ENCODE data around the gene ST3GAL6. TPM values are rescaled to one million over a fixed set of nuclear protein-coding genes. Genes with fewer than 3 reads are reported as not detected.

The ST3GAL6 gene
- total and polyA plus RNA-seq, 2 experiments from 2014 or later, result 9.6 to 16.1 TPM

GRCh38 chr3:98727638-98728037 lies 35.5 kb upstream of the ST3GAL6 start:
- WGBS (ENCODE audit: low lambda C conversion rate, missing lambda C conversion rate), result 77% methylated on average over 3 of the region's 3 CpGs
- Histone ChIP-seq H3K4me1 (ENCODE audit: insufficient read depth) (no peaks in the 10 kb centered on the region), H2AFZ (no peak overlapping the region)

GRCh38 chr3:98728672-98729071 lies 34.5 kb upstream of the ST3GAL6 start:
- TF ChIP-seq EZH2phosphoT487 (IDR thresholded peaks at IDR 0.05; ENCODE audit: low read depth, severe bottlenecking, unreplicated experiment), result no peak
- TF ChIP-seq CTCF (IDR thresholded peaks at IDR 0.05; ENCODE audit: poor library complexity), result no peak
- no peak for TF ChIP-seq EZH2 (IDR thresholded peaks at IDR 0.05; ENCODE audit: borderline replicate concordance)
- H4K20me1 ChIP-seq (ENCODE audit: insufficient read depth, poor library complexity, severe bottlenecking), result no peaks in the 10 kb centered on the region
- H3K9me3 ChIP-seq (ENCODE audit: low read depth), result no peaks in the 10 kb centered on the region
- H3K9me2 ChIP-seq (replicated peaks; ENCODE audit: insufficient read depth), result no peaks in the 10 kb centered on the region
- no peaks in the 10 kb centered on the region for H3K4me1 ChIP-seq (ENCODE audit: insufficient read depth)
- no peak overlapping the region for H3K4me2 ChIP-seq
- H3K36me3 ChIP-seq (replicated peaks; ENCODE audit: insufficient read depth, low read depth), result no peaks in the 10 kb centered on the region
- H3K79me2 ChIP-seq, result no peaks in the 10 kb centered on the region
- H3K4me3 ChIP-seq, result no peak overlapping the region
- no peak for DNase-seq (ENCODE audit: low spot score)
- no peak overlapping the region for H2AFZ ChIP-seq
- H3K27ac ChIP-seq, result no peak overlapping the region
- no peaks in the 10 kb centered on the region for H3K27me3 ChIP-seq
- WGBS (ENCODE audit: low lambda C conversion rate, missing lambda C conversion rate), result 100% methylated on average over 2 of the region's 2 CpGs

More at GRCh38 chr3:98727638-98728037, 35.5 kb upstream of the ST3GAL6 start:
- H3K27me3 ChIP-seq, result no peaks in the 10 kb centered on the region
- H3K4me2 ChIP-seq, result no peak overlapping the region
- no peaks in the 10 kb centered on the region for H4K20me1 ChIP-seq (ENCODE audit: insufficient read depth, poor library complexity, severe bottlenecking)
- H3K9me2 ChIP-seq (replicated peaks; ENCODE audit: insufficient read depth), result no peaks in the 10 kb centered on the region
- H3K4me3 ChIP-seq, result no peak overlapping the region
- no peak for DNase-seq (ENCODE audit: low spot score)
- no peaks in the 10 kb centered on the region for H3K36me3 ChIP-seq (replicated peaks; ENCODE audit: insufficient read depth, low read depth)
- no peak overlapping the region for H3K27ac ChIP-seq
- no peaks in the 10 kb centered on the region for H3K79me2 ChIP-seq
- no peaks in the 10 kb centered on the region for H3K9me3 ChIP-seq (ENCODE audit: low read depth)
- TF ChIP-seq EZH2phosphoT487 (IDR thresholded peaks at IDR 0.05; ENCODE audit: low read depth, severe bottlenecking, unreplicated experiment) (no peak), EZH2 (IDR thresholded peaks at IDR 0.05; ENCODE audit: borderline replicate concordance) (no peak), CTCF (IDR thresholded peaks at IDR 0.05; ENCODE audit: poor library complexity) (no peak)

GRCh38 chr3:98730338-98730737 lies 32.8 kb upstream of the ST3GAL6 start:
- Histone ChIP-seq H3K9me3 (ENCODE audit: low read depth) (no peaks in the 10 kb centered on the region), H3K79me2 (peaks cover 13% of the 10 kb centered on the region), H4K20me1 (ENCODE audit: insufficient read depth, poor library complexity, severe bottlenecking) (no peaks in the 10 kb centered on the region), H3K27ac (no peak overlapping the region), H3K36me3 (replicated peaks; ENCODE audit: insufficient read depth, low read depth) (no peaks in the 10 kb centered on the region), H3K4me1 (ENCODE audit: insufficient read depth) (peaks cover 8% of the 10 kb centered on the region), H3K27me3 (no peaks in the 10 kb centered on the region), H3K4me3 (no peak overlapping the region), H3K4me2 (no peak overlapping the region), H3K9me2 (replicated peaks; ENCODE audit: insufficient read depth) (no peaks in the 10 kb centered on the region), H2AFZ (no peak overlapping the region)
- WGBS (ENCODE audit: low lambda C conversion rate, missing lambda C conversion rate), result 83% methylated on average over 1 of the region's 1 CpG
- TF ChIP-seq CTCF (IDR thresholded peaks at IDR 0.05; ENCODE audit: poor library complexity) (no peak), EZH2 (IDR thresholded peaks at IDR 0.05; ENCODE audit: borderline replicate concordance) (no peak), EZH2phosphoT487 (IDR thresholded peaks at IDR 0.05; ENCODE audit: low read depth, severe bottlenecking, unreplicated experiment) (no peak)
- DNase-seq (ENCODE audit: low spot score), result no peak
